ENCODE measurements around the gene KCNK6. TPM values are rescaled to one million over a fixed set of nuclear protein-coding genes. Genes with fewer than 3 reads are reported as not detected.

KCNK6 gene
- total and polyA plus RNA-seq, 10 of the 15 experiments (the other 5 are each of a cell fraction or from before 2014, with no cell fraction given): 0.04 to 1.4 (median 1.1) TPM

- Histone ChIP-seq H3K4me1 (ENCODE audit: control insufficient read depth, insufficient read depth, low read length) (peaks cover 14% of the 10 kb centered on the region), H4K20me1 (ENCODE audit: control insufficient read depth, insufficient read depth) (0 out of 2 replicates have a peak, but pooled peaks cover 2% of the 10 kb centered on the region), H3K27ac (ENCODE audit: control insufficient read depth, insufficient read depth) (no peak overlapping the region), H3K9ac (ENCODE audit: control insufficient read depth, insufficient read depth, low read length) (no peak overlapping the region), H2AFZ (ENCODE audit: control insufficient read depth, low read depth, low read length) (no peak overlapping the region), H3K9me3 (replicated peaks; ENCODE audit: control insufficient read depth, insufficient read depth, low read length) (no peaks in the 10 kb centered on the region), H3K36me3 (ENCODE audit: control insufficient read depth in 2 of 2, insufficient read depth in 2 of 2, low read length in 1 of 2) (peaks cover 12 to 17% of the 10 kb centered on the region in 2 experiments; a peak in 3 of 4 replicates), H3K79me2 (ENCODE audit: control insufficient read depth, insufficient read depth, low read length) (peaks cover 28% of the 10 kb centered on the region), H3K27me3 (replicated peaks in 1 of 2; ENCODE audit: control insufficient read depth in 2 of 2, insufficient read depth in 2 of 2, low read length in 1 of 2) (no peaks in the 10 kb centered on the region), H3K4me3 (peak overlapping the region; percentile 81; the same call in 1 of the 2 replicates), H3K4me2 (ENCODE audit: control insufficient read depth, insufficient read depth) (peak overlapping the region; percentile 97)
- CTCF ChIA-PET: interaction anchor here (0.6 to 1.0 kb wide), 3 partner anchors 22 to 474 kb away, joined by 3 to 4 read pairs (median 4); partner anchors contain the start of gene FAM98C
- DNase-seq (ENCODE audit: low read depth, low spot score): no peak
- no TSS peak for BruUV-seq (replicated peaks)
- intact Hi-C loops (cut with micrococcal nuclease; ENCODE audit: unreplicated experiment) (no loop called here), in situ Hi-C loops (cut with MboI) (no loop called here)
- POLR2A ChIA-PET: interaction anchor here (0.6 to 1.3 kb wide), 3 partner anchors 12 to 445 kb away, joined by 3 to 6 read pairs (median 4); partner anchors contain the start of gene GGN
- SMC1A ChIA-PET (ENCODE audit: uncharacterized antibody, unreplicated experiment): interaction anchor here (1.0 kb wide), 1 partner anchor 46 kb away, joined by 3 read pairs; no protein-coding TSS in a partner anchor
- no peak for ATAC-seq
- WGBS (ENCODE audit: insufficient coverage, insufficient replicate concordance, low lambda C conversion rate, missing lambda C conversion rate): 96% methylated on average over 3 of the region's 3 CpGs
- no peak for FAIRE-seq
- RAD21 ChIA-PET (ENCODE audit: unreplicated experiment): interaction anchor here (0.6 to 4.8 kb wide), 3 partner anchors 26 to 277 kb away, joined by 4 to 46 read pairs (median 4); partner anchors contain the start of gene FAM98C
- TF ChIP-seq MLLT1 (IDR thresholded peaks at IDR 0.05) (no peak), CREB1 (IDR thresholded peaks at IDR 0.05; ENCODE audit: low read depth) (no peak), E2F8 (IDR thresholded peaks at IDR 0.05; ENCODE audit: low read depth, partially characterized antibody) (no peak), IRF3 (IDR thresholded peaks at IDR 0.05) (no peak), FOS (IDR thresholded peaks at IDR 0.05; ENCODE audit: borderline replicate concordance, extremely low read depth, insufficient read length) (no peak), ZNF687 (IDR thresholded peaks at IDR 0.05) (no peak), BCL3 (IDR thresholded peaks at IDR 0.05; ENCODE audit: borderline replicate concordance, insufficient read depth, low read depth, low read length, poor library complexity, severe bottlenecking) (no peak), CBFB (IDR thresholded peaks at IDR 0.05; ENCODE audit: low read depth) (no peak), STAT1 (conservative IDR thresholded peaks at IDR 0.05) (no peak), IKZF2 (IDR thresholded peaks at IDR 0.05) (no peak), ESRRA (IDR thresholded peaks at IDR 0.05; ENCODE audit: low read length) (no peak), SMAD5 (IDR thresholded peaks at IDR 0.05; ENCODE audit: low read depth) (no peak), HCFC1 (IDR thresholded peaks at IDR 0.05; ENCODE audit: low read length) (no peak)
Observed at GRCh38 chr19:38376576-38376975, 56.9 kb downstream of the KCNK6 start.
